ENCODE results near the gene PCDHGC4.

The PCDHGC4 gene

DNA sequence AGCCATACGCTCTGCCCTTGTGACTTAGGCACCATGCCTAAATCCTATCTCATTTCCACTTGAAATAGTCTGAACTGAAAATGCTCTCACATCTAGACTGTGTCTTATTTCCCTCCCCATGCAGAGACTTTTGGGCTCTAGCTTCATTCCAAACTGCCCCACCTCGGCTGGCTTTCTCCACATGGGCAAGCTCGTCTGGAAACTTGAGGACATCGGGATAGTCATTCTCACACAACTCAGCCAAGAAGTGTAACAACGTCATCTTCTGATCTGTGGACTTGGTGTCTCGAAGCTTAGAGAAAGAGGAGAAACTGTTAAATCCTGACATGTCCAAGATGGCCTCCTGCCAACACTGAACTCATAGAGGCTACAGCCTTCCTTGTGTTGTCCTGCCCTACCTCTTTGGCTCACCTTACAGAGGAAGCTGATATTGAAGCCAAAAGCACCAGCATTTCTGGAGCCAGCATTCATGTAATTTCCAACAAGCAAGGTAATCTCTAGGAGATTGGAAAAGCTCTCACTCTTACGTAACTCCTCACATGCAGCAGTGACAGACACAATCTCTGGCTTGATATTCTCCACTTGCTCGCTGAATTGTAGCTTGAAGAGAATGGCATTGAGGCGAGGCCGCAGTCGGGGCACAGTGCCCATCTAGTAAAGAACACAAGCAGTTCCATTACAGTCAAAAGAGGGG is 43.6 kb downstream of the PCDHGC4 start:
- in situ Hi-C loops (cut with MboI; ENCODE audit: low sequenced_read_pairs), result no loop called here

GRCh38 chr5:141529002-141529401 is 44.2 kb downstream of the PCDHGC4 start:
- in situ Hi-C loops (cut with MboI; ENCODE audit: low sequenced_read_pairs), result no loop called here

GRCh38 chr5:141529873-141530272 is 45.0 kb downstream of the PCDHGC4 start:
- in situ Hi-C loops (cut with MboI; ENCODE audit: low sequenced_read_pairs), result no loop called here

DNA sequence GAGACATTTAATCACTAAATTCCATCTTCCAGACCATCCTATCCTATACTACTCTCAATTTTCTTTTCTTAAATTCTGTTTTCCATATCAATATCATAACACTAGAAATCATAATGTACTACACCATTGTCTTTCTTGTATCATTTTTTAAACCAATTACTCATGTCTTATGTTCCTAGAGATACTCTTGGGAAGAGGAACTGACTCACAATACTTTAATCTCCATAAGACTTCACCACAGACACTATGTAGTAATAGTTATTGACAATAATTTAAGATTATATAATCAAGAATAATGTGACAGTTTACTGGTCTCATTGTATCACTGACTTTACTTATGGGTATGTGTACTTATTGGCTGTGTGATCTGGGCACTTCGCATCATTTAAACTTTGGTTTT is 47.9 kb downstream of the PCDHGC4 start:
- in situ Hi-C loops (cut with MboI; ENCODE audit: low sequenced_read_pairs), result no loop called here

GRCh38 chr5:141533897-141534296 is 49.1 kb downstream of the PCDHGC4 start:
- in situ Hi-C loops (cut with MboI; ENCODE audit: low sequenced_read_pairs), result no loop called here

GRCh38 chr5:141534492-141535213 is 49.8 kb downstream of the PCDHGC4 start:
- in situ Hi-C loops (cut with MboI; ENCODE audit: low sequenced_read_pairs), result no loop called here
